HG02642 (cell line): ENCODE data around the gene ZC3H7B.
"Not testable (repeated sequence)": the region's sequence is repeated elsewhere in the genome, so short reads cannot be mapped to it uniquely, and the experiment has no call there.

Experiments
- ATAC-seq: cut with Tn5 transposase; IDR thresholded peaks from one replicate; pipeline ENCODE4 v1.9.1; 2021; ENCODE audit warnings: mild to moderate bottlenecking; ENCODE audit not compliant: unreplicated experiment, poor library complexity

The ZC3H7B gene

GRCh38 chr22:41285820-41286638 is 15.3 kb upstream of the ZC3H7B start, which contains the start of gene RANGAP1:
Gene RANGAP1 (minus strand): TSS chr22:41286187. CDS start chr22:41281044, 5,143 bp downstream.
- ATAC-seq: peak; percentile 97

- ATAC-seq: peak; percentile 14
These were observed 14.7 kb upstream of the ZC3H7B start for GRCh38 chr22:41286639-41287091.

GRCh38 chr22:41288245-41288946 is 12.9 kb upstream of the ZC3H7B start:
- no peak for ATAC-seq

GRCh38 chr22:41289671-41290070 is 11.7 kb upstream of the ZC3H7B start:
- ATAC-seq: no peak

- ATAC-seq: no peak
These were observed 10.8 kb upstream of the ZC3H7B start for GRCh38 chr22:41290262-41291221.

- not testable (repeated sequence) for ATAC-seq
These were observed 6.5 kb upstream of the ZC3H7B start for GRCh38 chr22:41294816-41295215.

GRCh38 chr22:41296826-41297667 is 4.3 kb upstream of the ZC3H7B start:
- no peak for ATAC-seq

- ATAC-seq: no peak
These were observed 664 bp upstream of the ZC3H7B start for GRCh38 chr22:41300661-41301060.

- ATAC-seq: no peak
These were observed 869 bp downstream of the ZC3H7B start for GRCh38 chr22:41302021-41302767.

GRCh38 chr22:41302811-41303210 is 1.5 kb downstream of the ZC3H7B start:
- ATAC-seq: no peak

GRCh38 chr22:41305646-41306045 is 4.3 kb downstream of the ZC3H7B start:
- no peak for ATAC-seq

- no peak for ATAC-seq
These were observed 6.7 kb downstream of the ZC3H7B start for GRCh38 chr22:41308054-41308453.

GRCh38 chr22:41308544-41308947 is 7.2 kb downstream of the ZC3H7B start:
- no peak for ATAC-seq

- no peak for ATAC-seq
These were observed 9.0 kb downstream of the ZC3H7B start for GRCh38 chr22:41310336-41310735.

GRCh38 chr22:41311487-41311886 is 10.2 kb downstream of the ZC3H7B start:
- no peak for ATAC-seq

- no peak for ATAC-seq
These were observed 13.5 kb downstream of the ZC3H7B start for GRCh38 chr22:41314821-41315220.

- no peak for ATAC-seq
These were observed 14.3 kb downstream of the ZC3H7B start for GRCh38 chr22:41315586-41315985.

GRCh38 chr22:41320416-41321240 is 19.3 kb downstream of the ZC3H7B start:
- no peak for ATAC-seq
